ENCODE measurements around the gene HAPLN2.

The HAPLN2 gene

DNA sequence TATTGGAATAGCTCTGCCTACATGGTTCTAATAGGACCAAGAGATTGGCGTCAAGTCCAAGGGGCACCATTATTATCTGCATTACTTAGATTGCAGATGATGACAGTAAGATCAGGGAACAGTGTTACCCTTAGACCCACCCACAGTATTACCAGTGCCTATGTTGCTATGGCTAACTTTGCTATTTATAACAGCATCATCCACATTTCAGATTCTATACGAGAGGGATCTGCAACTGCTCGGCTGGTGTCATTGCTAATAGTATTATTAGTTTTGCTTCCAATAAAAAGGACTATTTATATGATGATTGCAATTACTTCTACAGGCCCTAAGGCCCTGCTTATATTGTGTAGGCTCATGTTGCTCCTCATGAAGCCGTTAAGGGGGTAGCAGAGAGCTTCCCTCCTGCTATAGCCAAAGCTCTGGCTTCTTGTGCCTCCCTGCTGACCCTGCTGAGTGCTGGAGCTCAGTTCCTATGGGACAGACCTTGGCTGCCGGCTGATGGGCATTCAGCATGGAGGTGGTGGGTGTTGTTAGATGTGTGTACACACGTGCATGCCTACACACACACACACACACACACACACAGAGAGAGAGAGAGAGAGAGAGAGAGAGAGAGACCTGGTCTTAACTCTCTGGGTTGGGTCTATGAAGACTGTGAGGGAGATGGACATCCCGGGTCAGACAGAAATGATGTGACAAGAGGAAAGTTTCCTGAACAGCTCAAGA lies 24.0 kb downstream of the HAPLN2 start:
- Histone ChIP-seq H3K36me3 (ENCODE audit: control insufficient read depth in 1 of 2, insufficient read depth in 2 of 2, low read depth in 1 of 2, low read length in 2 of 2) (no peaks in the 10 kb centered on the region), H3K27ac (ENCODE audit: low read length, poor library complexity, severe bottlenecking) (no peak overlapping the region), H3K4me1 (ENCODE audit: control insufficient read depth, insufficient read depth, low read depth, low read length) (peaks cover 9% of the 10 kb centered on the region), H3K9me3 (ENCODE audit: control insufficient read depth, low read length) (no peaks in the 10 kb centered on the region), H3K4me3 (ENCODE audit: insufficient read depth in 1 of 2, low read depth in 1 of 2, low read length in 2 of 2) (no peak overlapping the region), H2BK12ac (ENCODE audit: low read length in 2 of 2) (no peak overlapping the region), H3K27me3 (ENCODE audit: control insufficient read depth in 1 of 2, insufficient read depth in 1 of 2, low read length in 2 of 2) (peaks cover 98 to 99% of the 10 kb centered on the region in 2 experiments), H3K4ac (ENCODE audit: low read depth in 1 of 2, low read length in 2 of 2) (no peak overlapping the region), H3K23ac (ENCODE audit: low read length in 2 of 2) (no peak overlapping the region), H2AK5ac (ENCODE audit: low read length, severe bottlenecking) (no peak overlapping the region), H3K4me2 (ENCODE audit: low read length, poor library complexity, severe bottlenecking) (no peak overlapping the region), H3K79me1 (replicated peaks; ENCODE audit: low read length, poor library complexity, severe bottlenecking) (no peaks in the 10 kb centered on the region), H4K91ac (ENCODE audit: low read length) (no peak overlapping the region), H3K9ac (ENCODE audit: low read length) (no peak overlapping the region), H3K18ac (ENCODE audit: low read depth in 1 of 2, low read length in 2 of 2) (no peak overlapping the region), H2BK120ac (ENCODE audit: low read depth, low read length) (no peak overlapping the region), H2BK5ac (ENCODE audit: low read depth, low read length, poor library complexity, severe bottlenecking) (no peak overlapping the region), H2BK15ac (ENCODE audit: low read depth, poor library complexity, severe bottlenecking) (no peak overlapping the region), H3K14ac (ENCODE audit: low read length in 2 of 2) (no peak overlapping the region), H4K8ac (ENCODE audit: low read length) (no peak overlapping the region), H2AFZ (ENCODE audit: low read depth, low read length) (no peak overlapping the region)
- no peak for DNase-seq
- 32% methylated on average over 2 of the region's 7 CpGs for WGBS

GRCh38 chr1:156643778-156644092 lies 24.5 kb downstream of the HAPLN2 start:
- Histone ChIP-seq H3K18ac (ENCODE audit: low read depth in 1 of 2, low read length in 2 of 2) (no peak overlapping the region), H3K4ac (ENCODE audit: low read depth in 1 of 2, low read length in 2 of 2) (no peak overlapping the region), H3K4me3 (ENCODE audit: insufficient read depth in 1 of 2, low read depth in 1 of 2, low read length in 2 of 2) (no peak overlapping the region), H3K27ac (ENCODE audit: low read length, poor library complexity, severe bottlenecking) (no peak overlapping the region), H2BK12ac (ENCODE audit: low read length in 2 of 2) (no peak overlapping the region), H2AFZ (ENCODE audit: low read depth, low read length) (no peak overlapping the region), H4K8ac (ENCODE audit: low read length) (no peak overlapping the region), H3K79me1 (replicated peaks; ENCODE audit: low read length, poor library complexity, severe bottlenecking) (no peaks in the 10 kb centered on the region), H2BK15ac (ENCODE audit: low read depth, poor library complexity, severe bottlenecking) (no peak overlapping the region), H2BK5ac (ENCODE audit: low read depth, low read length, poor library complexity, severe bottlenecking) (no peak overlapping the region), H3K9me3 (ENCODE audit: control insufficient read depth, low read length) (no peaks in the 10 kb centered on the region), H3K4me1 (ENCODE audit: control insufficient read depth, insufficient read depth, low read depth, low read length) (peaks cover 9% of the 10 kb centered on the region), H3K9ac (ENCODE audit: low read length) (no peak overlapping the region), H2BK120ac (ENCODE audit: low read depth, low read length) (no peak overlapping the region), H3K36me3 (ENCODE audit: control insufficient read depth in 1 of 2, insufficient read depth in 2 of 2, low read depth in 1 of 2, low read length in 2 of 2) (no peaks in the 10 kb centered on the region), H4K91ac (ENCODE audit: low read length) (no peak overlapping the region), H3K23ac (ENCODE audit: low read length in 2 of 2) (no peak overlapping the region), H2AK5ac (ENCODE audit: low read length, severe bottlenecking) (no peak overlapping the region), H3K27me3 (ENCODE audit: control insufficient read depth in 1 of 2, insufficient read depth in 1 of 2, low read length in 2 of 2) (peaks cover 98 to 99% of the 10 kb centered on the region in 2 experiments), H3K4me2 (ENCODE audit: low read length, poor library complexity, severe bottlenecking) (no peak overlapping the region), H3K14ac (ENCODE audit: low read length in 2 of 2) (no peak overlapping the region)
- DNase-seq: no peak
- 86% methylated on average over 7 of the region's 7 CpGs for WGBS

DNA sequence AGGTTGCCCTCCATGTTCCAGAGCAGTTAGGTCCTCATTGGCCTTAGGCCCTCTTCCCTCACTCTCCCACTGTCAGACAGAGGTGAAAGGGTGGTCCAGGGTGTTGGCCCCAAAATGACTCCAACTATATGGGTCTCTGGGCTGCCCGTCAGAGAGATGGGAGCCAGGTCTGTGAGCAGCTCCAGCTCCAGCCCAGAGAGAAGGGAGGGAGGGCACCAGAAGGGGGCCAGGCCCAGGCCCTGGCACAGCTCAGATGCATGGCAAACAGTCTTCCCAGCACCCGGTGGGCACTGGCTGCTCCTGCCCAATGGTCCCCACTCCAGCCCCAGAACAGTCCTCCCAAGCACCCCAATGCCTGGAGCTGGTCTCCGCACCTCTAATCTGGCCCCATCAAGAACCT lies 24.9 kb downstream of the HAPLN2 start:
- Histone ChIP-seq H2BK5ac (ENCODE audit: low read depth, low read length, poor library complexity, severe bottlenecking) (no peak overlapping the region), H3K9me3 (ENCODE audit: control insufficient read depth, low read length) (no peaks in the 10 kb centered on the region), H3K4me1 (ENCODE audit: control insufficient read depth, insufficient read depth, low read depth, low read length) (peaks cover 9% of the 10 kb centered on the region), H3K27me3 (ENCODE audit: control insufficient read depth in 1 of 2, insufficient read depth in 1 of 2, low read length in 2 of 2) (peaks cover 98 to 99% of the 10 kb centered on the region in 2 experiments), H3K4me3 (ENCODE audit: insufficient read depth in 1 of 2, low read depth in 1 of 2, low read length in 2 of 2) (no peak overlapping the region), H2BK15ac (ENCODE audit: low read depth, poor library complexity, severe bottlenecking) (no peak overlapping the region), H4K91ac (ENCODE audit: low read length) (peak overlapping the region; percentile 36), H3K9ac (ENCODE audit: low read length) (no peak overlapping the region), H3K27ac (ENCODE audit: low read length, poor library complexity, severe bottlenecking) (no peak overlapping the region), H3K36me3 (ENCODE audit: control insufficient read depth in 1 of 2, insufficient read depth in 2 of 2, low read depth in 1 of 2, low read length in 2 of 2) (no peaks in the 10 kb centered on the region), H3K79me1 (replicated peaks; ENCODE audit: low read length, poor library complexity, severe bottlenecking) (no peaks in the 10 kb centered on the region), H2BK12ac (ENCODE audit: low read length in 2 of 2) (no peak overlapping the region), H3K23ac (ENCODE audit: low read length in 2 of 2) (no peak overlapping the region), H3K18ac (ENCODE audit: low read depth in 1 of 2, low read length in 2 of 2) (no peak overlapping the region), H3K14ac (ENCODE audit: low read length in 2 of 2) (no peak overlapping the region), H3K4ac (ENCODE audit: low read depth in 1 of 2, low read length in 2 of 2) (no peak overlapping the region), H2AK5ac (ENCODE audit: low read length, severe bottlenecking) (no peak overlapping the region), H2AFZ (ENCODE audit: low read depth, low read length) (no peak overlapping the region), H2BK120ac (ENCODE audit: low read depth, low read length) (no peak overlapping the region), H4K8ac (ENCODE audit: low read length) (no peak overlapping the region), H3K4me2 (ENCODE audit: low read length, poor library complexity, severe bottlenecking) (no peak overlapping the region)
- DNase-seq: no peak
- 67% methylated on average over 2 of the region's 3 CpGs for WGBS

DNA sequence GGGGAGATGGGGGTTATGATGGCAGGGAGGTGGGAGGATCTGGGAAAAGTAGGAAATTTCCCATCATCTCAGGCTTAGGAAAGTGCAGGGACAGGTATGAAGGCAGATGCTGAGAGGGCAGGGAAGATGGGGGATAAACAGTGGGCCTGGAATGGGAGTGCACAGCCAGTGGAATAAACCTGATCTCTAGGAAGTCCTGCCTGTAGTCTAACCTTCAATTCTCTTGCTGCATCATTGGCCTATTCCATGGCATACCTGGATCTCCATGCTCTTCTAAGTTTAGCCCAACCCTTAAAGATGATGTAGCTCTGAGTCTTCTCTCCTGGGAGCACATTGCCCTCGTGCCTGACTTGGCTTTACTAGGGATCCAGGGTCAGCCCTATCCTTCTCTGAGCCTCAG lies 25.4 kb downstream of the HAPLN2 start:
- H3K4ac ChIP-seq (ENCODE audit: low read depth in 1 of 2, low read length in 2 of 2): no peak overlapping the region
- H3K4me1 ChIP-seq (ENCODE audit: control insufficient read depth, insufficient read depth, low read depth, low read length): peaks cover 9% of the 10 kb centered on the region
- H2AK5ac ChIP-seq (ENCODE audit: low read length, severe bottlenecking): no peak overlapping the region
- H2BK120ac ChIP-seq (ENCODE audit: low read depth, low read length): no peak overlapping the region
- peaks cover 97 to 99% of the 10 kb centered on the region in 2 experiments for H3K27me3 ChIP-seq (ENCODE audit: control insufficient read depth in 1 of 2, insufficient read depth in 1 of 2, low read length in 2 of 2)
- WGBS: no CpG with 5 or more reads among the region's 1 CpG
- H3K14ac ChIP-seq (ENCODE audit: low read length in 2 of 2): no peak overlapping the region
- no peaks in the 10 kb centered on the region for H3K36me3 ChIP-seq (ENCODE audit: control insufficient read depth in 1 of 2, insufficient read depth in 2 of 2, low read depth in 1 of 2, low read length in 2 of 2)
- no peak overlapping the region for H4K8ac ChIP-seq (ENCODE audit: low read length)
- no peak overlapping the region for H2AFZ ChIP-seq (ENCODE audit: low read depth, low read length)
- H3K9ac ChIP-seq (ENCODE audit: low read length): no peak overlapping the region
- H3K27ac ChIP-seq (ENCODE audit: low read length, poor library complexity, severe bottlenecking): no peak overlapping the region
- no peak overlapping the region for H3K4me2 ChIP-seq (ENCODE audit: low read length, poor library complexity, severe bottlenecking)
- H2BK15ac ChIP-seq (ENCODE audit: low read depth, poor library complexity, severe bottlenecking): no peak overlapping the region
- no peak for DNase-seq
- no peak overlapping the region for H3K4me3 ChIP-seq (ENCODE audit: insufficient read depth in 1 of 2, low read depth in 1 of 2, low read length in 2 of 2)
- no peak overlapping the region for H4K91ac ChIP-seq (ENCODE audit: low read length)
- no peaks in the 10 kb centered on the region for H3K79me1 ChIP-seq (replicated peaks; ENCODE audit: low read length, poor library complexity, severe bottlenecking)
- no peak overlapping the region for H3K18ac ChIP-seq (ENCODE audit: low read depth in 1 of 2, low read length in 2 of 2)
- H3K9me3 ChIP-seq (ENCODE audit: control insufficient read depth, low read length): no peaks in the 10 kb centered on the region
- no peak overlapping the region for H3K23ac ChIP-seq (ENCODE audit: low read length in 2 of 2)
- no peak overlapping the region for H2BK5ac ChIP-seq (ENCODE audit: low read depth, low read length, poor library complexity, severe bottlenecking)
- no peak overlapping the region for H2BK12ac ChIP-seq (ENCODE audit: low read length in 2 of 2)
